LNCAP (cell line): ENCODE measurements around the gene AKR1A1.

ENCODE experiments used
- TF ChIP-seq, protein P1 (sequence below): fragments of 450-650 bp; IDR thresholded peaks from 2 replicates; pipeline ENCODE4 v1.5.1; 2017; ENCODE audit warnings: mild to moderate bottlenecking

Gene AKR1A1

DNA sequence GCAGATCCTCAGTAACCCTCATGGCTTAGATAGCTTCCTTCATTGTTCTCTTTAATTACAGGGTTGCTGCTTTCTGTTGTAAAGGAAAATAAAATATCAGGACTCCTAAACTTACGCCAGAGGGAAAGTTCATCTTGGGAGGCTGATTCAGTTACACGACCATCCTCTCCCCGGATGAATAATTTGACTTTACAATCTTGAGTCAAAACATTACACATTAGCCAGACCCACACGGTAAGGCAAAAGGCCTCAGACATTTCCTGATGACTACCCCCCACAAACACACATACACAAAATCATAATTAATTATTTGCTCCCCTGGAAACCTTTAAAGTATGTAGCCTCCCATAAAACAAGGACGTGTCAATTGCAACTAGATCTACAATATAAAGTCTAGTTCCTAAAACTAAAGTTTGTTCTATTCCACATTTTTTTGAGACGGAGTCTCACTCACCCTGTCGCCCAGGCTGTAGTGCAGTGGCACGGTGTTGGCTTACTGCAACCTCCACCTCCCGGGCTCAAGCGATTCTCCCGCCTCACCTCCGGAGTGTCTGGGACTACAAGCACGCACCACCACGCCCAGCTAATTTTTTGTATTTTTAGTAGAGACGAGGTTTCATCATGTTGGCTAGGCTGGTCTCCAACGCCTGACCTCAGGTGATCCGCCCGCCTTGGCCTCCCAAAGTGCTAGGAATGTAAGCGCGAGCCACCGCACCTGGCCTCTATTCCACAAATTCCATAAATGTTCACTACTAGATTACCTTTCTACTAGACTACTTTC, 28.1 kb upstream of the AKR1A1 start:
- TF ChIP-seq, protein P1, sequence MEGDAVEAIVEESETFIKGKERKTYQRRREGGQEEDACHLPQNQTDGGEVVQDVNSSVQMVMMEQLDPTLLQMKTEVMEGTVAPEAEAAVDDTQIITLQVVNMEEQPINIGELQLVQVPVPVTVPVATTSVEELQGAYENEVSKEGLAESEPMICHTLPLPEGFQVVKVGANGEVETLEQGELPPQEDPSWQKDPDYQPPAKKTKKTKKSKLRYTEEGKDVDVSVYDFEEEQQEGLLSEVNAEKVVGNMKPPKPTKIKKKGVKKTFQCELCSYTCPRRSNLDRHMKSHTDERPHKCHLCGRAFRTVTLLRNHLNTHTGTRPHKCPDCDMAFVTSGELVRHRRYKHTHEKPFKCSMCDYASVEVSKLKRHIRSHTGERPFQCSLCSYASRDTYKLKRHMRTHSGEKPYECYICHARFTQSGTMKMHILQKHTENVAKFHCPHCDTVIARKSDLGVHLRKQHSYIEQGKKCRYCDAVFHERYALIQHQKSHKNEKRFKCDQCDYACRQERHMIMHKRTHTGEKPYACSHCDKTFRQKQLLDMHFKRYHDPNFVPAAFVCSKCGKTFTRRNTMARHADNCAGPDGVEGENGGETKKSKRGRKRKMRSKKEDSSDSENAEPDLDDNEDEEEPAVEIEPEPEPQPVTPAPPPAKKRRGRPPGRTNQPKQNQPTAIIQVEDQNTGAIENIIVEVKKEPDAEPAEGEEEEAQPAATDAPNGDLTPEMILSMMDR: no peak

DNA sequence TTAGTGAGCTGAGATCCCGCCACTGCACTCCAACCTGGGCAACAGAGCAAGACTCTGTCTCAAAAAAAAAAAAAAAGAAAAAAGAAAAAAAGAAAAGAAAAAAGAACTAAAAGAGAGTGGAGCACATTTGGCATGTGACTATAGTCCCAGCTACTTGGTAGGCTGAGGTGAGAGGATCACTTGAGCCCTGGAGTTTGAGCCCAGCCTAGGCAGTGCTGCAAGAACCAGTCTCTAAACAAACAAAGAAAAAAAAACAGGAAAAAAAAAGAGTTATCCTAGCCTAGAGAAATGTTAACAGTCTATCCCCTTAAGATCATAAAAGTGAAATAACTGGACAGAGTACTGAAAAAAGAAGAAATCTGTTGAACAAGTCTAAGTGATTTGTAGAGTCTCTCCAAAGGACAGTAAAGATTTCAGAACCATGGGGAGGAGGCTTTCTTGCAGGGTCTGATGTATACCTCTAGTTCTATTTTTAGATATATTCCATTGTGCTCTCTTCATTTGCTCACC, 24.4 kb upstream of the AKR1A1 start:
- TF ChIP-seq, protein P1: no peak

DNA sequence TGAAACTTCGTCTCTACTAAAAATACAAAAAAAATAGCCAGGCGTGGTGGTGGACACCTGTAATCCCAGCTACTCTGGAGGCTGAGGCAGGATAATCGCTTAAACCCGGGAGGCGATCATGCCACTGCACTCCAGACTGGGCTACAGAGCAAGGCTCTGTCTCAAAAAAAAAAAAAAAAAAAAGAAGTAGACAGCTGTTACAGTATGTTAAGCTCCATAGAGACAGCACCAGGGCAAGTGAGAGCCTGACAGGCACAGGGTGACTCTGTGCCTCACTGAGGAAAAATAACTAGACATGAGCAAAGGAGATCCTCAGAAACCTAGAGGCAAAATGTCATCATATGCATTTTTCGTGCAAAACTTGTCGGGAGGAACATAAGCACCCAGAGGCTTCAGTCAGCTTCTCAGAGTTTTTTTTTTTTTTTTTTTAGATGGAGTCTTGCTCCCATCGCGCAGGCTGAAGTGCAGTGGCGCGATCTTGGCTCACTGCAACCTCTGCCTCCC, 19.9 kb upstream of the AKR1A1 start:
- TF ChIP-seq, protein P1: no peak

DNA sequence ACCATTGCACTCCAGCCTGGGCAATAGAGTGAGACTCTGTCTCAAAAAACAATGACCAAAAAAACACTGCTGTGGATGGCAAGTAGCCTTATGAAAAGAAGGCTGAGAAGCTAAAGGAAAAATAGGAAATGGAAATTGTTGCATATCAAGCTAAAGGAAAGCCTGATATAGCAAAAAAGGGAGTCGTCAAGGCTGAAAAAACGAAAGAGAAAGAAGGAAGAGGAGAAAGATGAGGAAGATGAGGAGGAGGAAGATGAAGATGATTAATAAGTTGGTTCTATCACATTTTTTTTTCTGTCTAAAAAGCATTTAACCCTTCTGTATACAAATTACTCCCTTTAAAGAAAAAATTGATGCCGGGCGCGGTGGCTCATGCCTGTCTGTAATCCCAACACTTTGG, 18.8 kb upstream of the AKR1A1 start:
- TF ChIP-seq, protein P1: no peak

DNA sequence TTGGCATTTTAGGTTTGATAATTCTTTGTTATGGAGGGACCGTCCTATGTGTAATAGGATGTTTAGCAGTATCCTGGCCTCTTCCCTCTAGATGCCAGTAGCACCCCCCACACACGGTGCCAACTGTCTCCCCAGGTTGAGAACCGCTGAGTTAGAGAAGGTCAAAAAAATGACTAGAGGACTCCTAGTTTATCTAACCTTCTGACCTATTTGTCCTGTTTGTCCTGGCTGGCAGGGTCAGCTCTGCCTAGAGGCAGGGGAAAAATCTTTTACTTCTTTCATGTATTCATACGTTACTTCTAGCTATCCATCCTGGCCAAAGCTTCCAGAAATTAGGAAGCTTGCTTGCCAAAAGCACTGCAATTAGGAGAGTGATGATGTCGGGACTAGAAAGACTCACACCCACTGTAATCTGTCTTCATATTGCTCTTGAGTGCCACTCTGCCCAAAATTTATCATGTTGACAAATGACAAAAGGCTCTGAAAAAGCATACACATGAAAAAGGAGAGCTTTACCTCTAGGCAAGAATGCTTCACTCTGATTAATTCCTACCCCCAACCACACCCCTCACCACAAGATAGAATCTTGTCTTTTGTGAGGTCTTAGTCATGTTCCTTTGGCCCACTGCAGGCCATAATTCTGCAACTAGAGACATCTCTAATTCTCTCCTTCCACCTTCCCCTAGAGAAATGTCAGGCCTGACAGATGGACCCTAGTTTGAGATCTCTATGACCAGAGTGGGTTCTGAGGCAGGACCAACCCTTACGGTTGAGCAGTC, 14.4 kb upstream of the AKR1A1 start:
- TF ChIP-seq, protein P1: no peak

DNA sequence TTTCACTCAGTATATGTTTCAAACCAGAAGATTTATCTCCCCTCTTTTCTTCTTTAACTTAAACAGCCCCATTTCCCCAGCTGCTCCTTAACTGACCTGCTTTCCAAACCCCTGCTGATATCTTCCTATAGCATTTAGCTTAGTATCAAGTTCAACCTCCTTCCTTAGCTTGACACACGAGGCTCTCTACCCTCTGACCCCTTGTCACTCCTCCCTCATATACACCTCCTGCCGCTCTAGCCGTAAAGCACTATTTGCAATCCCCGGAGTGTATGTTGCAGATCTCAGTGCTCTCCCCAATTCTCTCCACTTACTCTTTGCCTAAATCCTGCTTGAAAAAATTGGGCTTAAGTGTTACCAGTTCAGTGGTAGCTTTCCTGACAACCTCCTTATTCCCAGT, 13.7 kb upstream of the AKR1A1 start:
- TF ChIP-seq, protein P1: no peak

DNA sequence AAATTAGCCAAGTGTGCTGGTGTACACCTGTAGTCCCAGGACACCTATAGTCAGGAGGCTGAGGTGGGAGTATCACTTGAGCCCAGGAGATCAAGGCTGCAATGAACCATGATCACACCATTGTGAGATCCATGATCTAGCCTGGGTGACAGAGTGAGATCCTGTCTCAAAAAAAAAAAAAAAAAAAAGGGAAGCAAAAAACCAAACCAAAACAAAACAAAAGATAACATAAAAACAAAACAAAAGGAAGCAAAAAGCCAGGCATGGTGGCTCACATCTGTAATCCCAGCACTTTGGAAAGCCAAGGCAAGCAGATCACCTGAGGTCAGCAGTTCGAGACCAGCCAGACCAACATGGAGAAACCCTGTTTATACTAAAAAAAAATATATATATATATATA, 9.4 kb upstream of the AKR1A1 start:
- TF ChIP-seq, protein P1: no peak
